C4-2B (cell line): ENCODE results near the gene MOB3B.

Experiments used
- H3K27ac ChIP-seq: fragments of 450-650 bp; 2 replicates; pipeline ENCODE4 v1.5.1; 2017
- ZFX ChIP-seq: fragments of 450-650 bp; IDR thresholded peaks from 2 replicates; pipeline ENCODE4 v1.6.1; 2017
- TF ChIP-seq, protein P1 (sequence below): fragments of 450-650 bp; conservative IDR thresholded peaks from 2 replicates; pipeline ENCODE4 v1.5.1; 2017; ENCODE audit warnings: mild to moderate bottlenecking

MOB3B gene

DNA sequence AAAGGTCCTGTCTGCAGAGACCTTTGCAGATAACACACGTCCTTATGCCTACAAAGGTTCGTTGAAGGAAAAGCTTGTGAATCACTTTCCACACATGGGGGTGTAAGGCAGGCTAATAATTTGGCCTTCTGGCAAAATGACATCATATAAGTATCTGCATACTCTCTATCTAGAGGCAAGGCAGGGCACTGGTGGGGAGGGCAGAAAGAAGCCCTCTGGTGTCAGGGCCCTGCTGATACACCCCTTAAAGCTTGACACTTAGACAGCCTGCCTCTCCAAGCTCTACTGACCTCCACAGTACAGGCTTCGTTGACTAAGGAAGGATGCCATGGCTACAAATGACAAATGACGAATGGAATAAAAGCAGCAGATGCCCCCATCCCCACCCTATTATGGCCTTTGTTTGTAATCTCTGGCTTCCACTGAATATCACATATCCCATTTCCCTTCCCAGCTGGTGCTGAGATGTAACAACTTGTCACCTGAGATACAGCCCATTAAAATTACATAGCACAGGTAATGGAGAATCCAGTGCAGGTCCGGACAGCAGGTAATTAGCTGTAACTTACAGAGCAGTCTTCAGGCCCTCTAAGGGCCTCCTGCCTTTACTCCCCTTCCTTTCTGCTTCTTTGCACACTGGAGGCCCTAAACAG, 82.5 kb downstream of the MOB3B start:
- no peak overlapping the region for H3K27ac ChIP-seq
- TF ChIP-seq, protein P1, sequence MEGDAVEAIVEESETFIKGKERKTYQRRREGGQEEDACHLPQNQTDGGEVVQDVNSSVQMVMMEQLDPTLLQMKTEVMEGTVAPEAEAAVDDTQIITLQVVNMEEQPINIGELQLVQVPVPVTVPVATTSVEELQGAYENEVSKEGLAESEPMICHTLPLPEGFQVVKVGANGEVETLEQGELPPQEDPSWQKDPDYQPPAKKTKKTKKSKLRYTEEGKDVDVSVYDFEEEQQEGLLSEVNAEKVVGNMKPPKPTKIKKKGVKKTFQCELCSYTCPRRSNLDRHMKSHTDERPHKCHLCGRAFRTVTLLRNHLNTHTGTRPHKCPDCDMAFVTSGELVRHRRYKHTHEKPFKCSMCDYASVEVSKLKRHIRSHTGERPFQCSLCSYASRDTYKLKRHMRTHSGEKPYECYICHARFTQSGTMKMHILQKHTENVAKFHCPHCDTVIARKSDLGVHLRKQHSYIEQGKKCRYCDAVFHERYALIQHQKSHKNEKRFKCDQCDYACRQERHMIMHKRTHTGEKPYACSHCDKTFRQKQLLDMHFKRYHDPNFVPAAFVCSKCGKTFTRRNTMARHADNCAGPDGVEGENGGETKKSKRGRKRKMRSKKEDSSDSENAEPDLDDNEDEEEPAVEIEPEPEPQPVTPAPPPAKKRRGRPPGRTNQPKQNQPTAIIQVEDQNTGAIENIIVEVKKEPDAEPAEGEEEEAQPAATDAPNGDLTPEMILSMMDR: no peak
- TF ChIP-seq ZFX: no peak

- TF ChIP-seq ZFX: no peak
- TF ChIP-seq, protein P1: no peak
- H3K27ac ChIP-seq: no peak overlapping the region
Measured at GRCh38 chr9:27445688-27446087, 83.9 kb downstream of the MOB3B start.

- TF ChIP-seq, protein P1: no peak
- no peak for TF ChIP-seq ZFX
- H3K27ac ChIP-seq: no peak overlapping the region
Measured at GRCh38 chr9:27445057-27445595, 84.5 kb downstream of the MOB3B start.

DNA sequence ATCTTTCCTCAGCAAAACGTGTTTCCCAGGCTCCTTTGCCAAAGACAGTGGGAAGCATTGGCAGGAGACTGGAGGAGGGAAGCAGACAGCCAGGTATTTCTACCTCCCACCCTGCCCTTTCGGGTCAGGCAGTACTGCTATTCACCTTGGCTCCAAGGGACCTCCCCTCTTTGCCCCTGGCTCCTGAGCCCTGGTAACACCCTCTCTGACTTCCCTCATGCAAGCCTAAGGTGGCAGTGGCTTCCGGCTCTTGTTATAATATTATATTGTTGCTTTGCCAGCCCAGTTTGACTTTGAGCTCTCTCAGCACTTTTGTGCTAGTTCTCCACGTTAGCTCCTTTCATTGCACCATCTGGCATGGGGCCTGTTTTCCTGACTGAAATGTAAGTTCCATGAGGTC, 87.2 kb downstream of the MOB3B start:
- no peak overlapping the region for H3K27ac ChIP-seq
- TF ChIP-seq ZFX: no peak
- TF ChIP-seq, protein P1: no peak

GRCh38 chr9:27441741-27442070, 87.9 kb downstream of the MOB3B start:
- TF ChIP-seq, protein P1: no peak
- no peak overlapping the region for H3K27ac ChIP-seq

GRCh38 chr9:27440888-27441740, 88.5 kb downstream of the MOB3B start:
- H3K27ac ChIP-seq: no peak overlapping the region
- no peak for TF ChIP-seq ZFX
- TF ChIP-seq, protein P1: no peak

- no peak overlapping the region for H3K27ac ChIP-seq
- TF ChIP-seq, protein P1: no peak
- no peak for TF ChIP-seq ZFX
Measured at GRCh38 chr9:27438522-27438921, 91.1 kb downstream of the MOB3B start.
